Activated gamma-delta T cell treated with Interleukin-2 at 50 U/mL for 16 hours (primary cell): ENCODE data around the gene SREBF1.
"Not testable (repeated sequence)": the region's sequence is repeated elsewhere in the genome, so short reads cannot be mapped to it uniquely, and the experiment has no call there.

Experiments used
- DNase-seq: peaks from one replicate; pipeline ENCODE4 v3.0.0-alpha.2; 2020

SREBF1 gene

DNA sequence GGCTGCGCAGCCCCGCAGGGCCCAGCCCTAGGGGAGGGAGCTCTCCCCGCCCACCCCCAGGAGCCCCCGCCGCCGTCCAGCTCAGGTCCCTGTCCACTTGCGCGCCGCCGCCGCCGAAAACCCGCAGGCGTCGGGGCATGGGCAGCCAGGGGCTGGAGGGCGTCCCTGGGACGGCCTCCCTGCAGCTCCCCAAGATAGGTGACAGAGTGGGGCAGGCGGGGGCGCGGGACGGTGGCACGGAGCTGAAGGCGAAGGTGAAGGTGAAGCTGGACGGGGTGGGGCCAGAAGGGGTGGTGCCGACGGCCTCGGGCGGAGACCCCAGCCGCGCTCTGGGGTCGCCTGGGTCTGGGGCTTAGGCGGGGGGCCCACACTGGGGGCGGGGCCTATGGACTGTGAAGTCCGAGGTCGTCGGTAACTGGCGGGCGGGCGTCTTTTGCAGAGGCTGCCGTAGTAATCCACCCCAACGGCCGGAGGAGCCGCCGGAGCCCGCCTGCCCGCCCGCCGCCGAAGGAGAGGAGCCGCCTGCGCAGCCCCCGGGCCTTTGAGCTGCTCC, 27.2 kb downstream of the SREBF1 start:
- no peak for DNase-seq

- DNase-seq, result no peak
Observed at GRCh38 chr17:17808706-17809432, 27.9 kb downstream of the SREBF1 start.

GRCh38 chr17:17808200-17808599, 28.6 kb downstream of the SREBF1 start:
- DNase-seq, result not testable (repeated sequence)

GRCh38 chr17:17807440-17807839, 29.3 kb downstream of the SREBF1 start:
- no peak for DNase-seq

GRCh38 chr17:17806611-17807274, 30.0 kb downstream of the SREBF1 start:
- no peak for DNase-seq

- no peak for DNase-seq
Observed at GRCh38 chr17:17806035-17806434, 30.8 kb downstream of the SREBF1 start.

- DNase-seq, result no peak
Observed at GRCh38 chr17:17805575-17805974, 31.2 kb downstream of the SREBF1 start.

- no peak for DNase-seq
Observed at GRCh38 chr17:17804007-17804406, 32.8 kb downstream of the SREBF1 start.

GRCh38 chr17:17801800-17802481, 34.8 kb downstream of the SREBF1 start:
- DNase-seq, result no peak

GRCh38 chr17:17800504-17801021, 36.2 kb downstream of the SREBF1 start:
- no peak for DNase-seq

DNA sequence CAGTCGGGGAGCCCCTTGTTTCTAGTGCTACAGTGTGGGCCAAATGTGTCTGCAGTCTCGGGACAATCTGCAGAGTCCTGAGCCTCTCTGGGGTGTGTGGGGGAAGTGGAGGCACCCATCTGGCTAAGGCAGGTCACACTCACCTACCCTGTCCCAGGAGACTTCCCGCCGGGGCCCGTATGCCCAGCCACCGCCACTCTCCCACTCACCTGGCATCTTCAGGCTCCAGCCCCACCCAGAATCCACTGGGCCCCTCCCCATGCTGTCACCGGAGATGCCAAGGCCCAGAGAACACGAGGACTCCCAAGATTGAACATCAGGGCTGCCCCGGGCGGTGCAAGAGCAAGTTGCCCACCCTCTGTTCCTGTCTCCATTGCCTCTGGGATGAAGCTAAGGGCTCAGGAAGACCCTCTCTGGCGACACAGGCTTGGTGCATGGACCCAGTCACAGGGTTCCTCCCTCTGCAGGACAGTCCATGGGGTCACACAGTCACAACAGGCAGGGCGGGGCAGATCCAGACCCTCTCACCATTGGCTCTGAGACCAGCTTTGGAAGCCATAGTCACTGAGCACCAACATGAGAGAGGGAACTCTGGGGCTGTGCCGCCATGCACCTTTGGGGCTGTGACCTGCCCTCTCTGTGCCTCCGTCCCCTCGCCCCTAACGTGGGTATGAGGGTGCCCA, 38.1 kb downstream of the SREBF1 start:
- DNase-seq, result no peak

DNA sequence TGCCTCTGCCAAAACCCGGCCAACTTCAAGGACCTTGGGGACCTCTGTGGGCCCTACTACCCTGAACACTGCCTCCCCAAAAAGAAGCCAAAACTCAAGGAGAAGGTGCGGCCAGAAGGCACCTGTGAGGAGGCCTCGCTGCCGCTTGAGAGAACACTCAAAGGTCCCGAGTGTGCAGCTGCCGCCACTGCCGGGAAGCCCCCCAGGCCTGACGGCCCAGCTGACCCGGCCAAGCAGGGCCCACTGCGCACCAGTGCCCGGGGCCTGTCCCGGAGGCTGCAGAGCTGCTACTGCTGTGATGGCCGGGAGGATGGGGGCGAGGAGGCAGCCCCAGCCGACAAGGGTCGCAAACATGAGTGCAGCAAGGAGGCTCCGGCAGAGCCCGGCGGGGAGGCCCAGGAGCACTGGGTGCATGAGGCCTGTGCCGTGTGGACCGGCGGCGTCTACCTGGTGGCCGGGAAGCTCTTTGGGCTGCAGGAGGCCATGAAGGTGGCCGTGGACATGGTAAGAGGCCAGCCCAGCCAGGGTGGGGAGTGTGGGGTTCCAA, 38.7 kb downstream of the SREBF1 start:
- no peak for DNase-seq

GRCh38 chr17:17797119-17797809, 39.5 kb downstream of the SREBF1 start:
- DNase-seq, result no peak

GRCh38 chr17:17796787-17797061, 40.1 kb downstream of the SREBF1 start:
- no peak for DNase-seq

- DNase-seq, result no peak
Observed at GRCh38 chr17:17795946-17796786, 40.6 kb downstream of the SREBF1 start.

DNA sequence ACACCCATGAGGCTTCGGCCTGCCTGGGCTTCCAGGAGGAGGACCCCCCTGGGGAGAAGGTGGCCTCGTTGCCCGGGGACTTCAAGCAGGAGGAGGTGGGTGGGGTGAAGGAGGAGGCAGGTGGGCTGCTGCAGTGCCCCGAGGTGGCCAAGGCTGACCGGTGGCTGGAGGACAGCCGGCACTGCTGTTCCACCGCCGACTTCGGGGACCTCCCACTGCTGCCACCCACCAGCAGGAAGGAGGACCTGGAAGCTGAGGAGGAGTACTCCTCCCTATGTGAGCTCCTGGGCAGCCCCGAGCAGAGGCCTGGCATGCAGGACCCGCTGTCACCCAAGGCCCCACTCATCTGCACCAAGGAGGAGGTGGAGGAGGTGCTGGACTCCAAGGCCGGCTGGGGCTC, 41.5 kb downstream of the SREBF1 start:
- DNase-seq, result no peak

GRCh38 chr17:17794382-17794781, 42.4 kb downstream of the SREBF1 start:
- no peak for DNase-seq

DNA sequence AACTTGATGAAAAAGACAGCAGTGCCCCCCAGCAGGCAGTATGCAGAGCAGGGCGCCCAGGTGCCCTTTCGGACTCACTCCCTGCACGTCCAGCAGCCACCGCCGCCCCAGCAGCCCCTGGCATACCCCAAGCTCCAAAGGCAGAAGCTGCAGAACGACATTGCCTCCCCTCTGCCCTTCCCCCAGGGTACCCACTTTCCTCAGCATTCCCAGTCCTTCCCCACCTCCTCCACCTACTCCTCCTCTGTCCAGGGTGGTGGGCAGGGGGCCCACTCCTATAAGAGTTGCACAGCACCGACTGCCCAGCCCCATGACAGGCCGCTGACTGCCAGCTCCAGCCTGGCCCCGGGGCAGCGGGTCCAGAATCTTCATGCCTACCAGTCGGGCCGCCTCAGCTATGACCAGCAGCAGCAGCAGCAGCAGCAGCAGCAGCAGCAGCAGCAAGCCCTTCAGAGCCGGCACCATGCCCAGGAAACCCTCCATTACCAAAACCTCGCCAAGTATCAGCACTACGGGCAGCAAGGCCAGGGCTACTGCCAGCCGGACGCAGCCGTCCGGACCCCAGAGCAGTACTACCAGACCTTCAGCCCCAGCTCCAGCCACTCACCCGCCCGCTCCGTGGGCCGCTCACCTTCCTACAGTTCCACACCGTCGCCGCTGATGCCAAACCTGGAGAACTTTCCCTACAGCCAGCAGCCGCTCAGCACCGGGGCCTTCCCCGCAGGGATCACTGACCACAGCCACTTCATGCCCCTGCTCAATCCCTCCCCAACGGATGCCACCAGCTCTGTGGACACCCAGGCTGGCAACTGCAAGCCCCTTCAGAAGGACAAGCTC, 43.2 kb downstream of the SREBF1 start:
- no peak for DNase-seq

DNA sequence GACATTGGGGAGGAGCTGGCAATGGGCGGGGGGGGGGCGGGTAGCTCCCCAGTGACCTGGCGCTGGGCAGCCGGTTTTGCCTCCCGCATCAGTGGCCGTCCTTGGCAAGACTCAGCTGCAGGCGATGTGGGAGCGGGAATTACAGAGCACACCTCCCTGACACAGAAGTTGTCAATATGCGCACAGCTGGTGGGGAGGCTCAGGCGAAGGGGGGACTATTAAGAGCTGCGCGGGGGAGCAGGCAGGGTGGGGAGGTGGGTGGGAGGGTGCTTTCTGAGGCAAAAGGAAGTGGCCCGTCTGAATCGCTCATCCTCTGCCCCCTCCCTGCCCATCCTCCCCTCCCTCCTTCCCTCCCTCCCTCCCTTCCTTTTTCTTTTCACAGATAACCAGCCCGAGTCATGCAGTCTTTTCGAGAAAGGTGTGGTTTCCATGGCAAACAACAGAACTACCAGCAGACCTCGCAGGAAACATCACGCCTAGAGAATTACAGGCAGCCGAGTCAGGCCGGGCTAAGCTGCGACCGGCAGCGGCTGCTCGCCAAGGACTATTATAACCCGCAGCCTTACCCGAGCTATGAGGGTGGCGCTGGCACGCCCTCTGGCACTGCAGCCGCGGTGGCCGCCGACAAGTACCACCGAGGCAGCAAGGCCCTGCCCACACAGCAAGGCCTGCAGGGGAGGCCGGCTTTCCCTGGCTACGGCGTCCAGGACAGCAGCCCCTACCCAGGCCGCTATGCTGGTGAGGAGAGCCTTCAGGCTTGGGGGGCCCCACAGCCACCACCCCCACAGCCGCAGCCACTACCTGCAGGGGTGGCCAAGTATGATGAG, 44.0 kb downstream of the SREBF1 start:
- peak; percentile 55 for DNase-seq
